Anterior cingulate cortex (tissue), 58 donors: Measurements from ENCODE around the gene PDXP.
A peak's percentile ranks its signal among the peaks of the same experiment; 100 is the strongest.
"Not testable (repeated sequence)": the region's sequence is repeated elsewhere in the genome, so short reads cannot be mapped to it uniquely, and the experiment has no call there.

Source experiments
- DNase-seq, 58 donors: peaks; one replicate each; lab custom pipeline; 2025; lab: John Stamatoyannopoulos, UW

Gene PDXP

DNA sequence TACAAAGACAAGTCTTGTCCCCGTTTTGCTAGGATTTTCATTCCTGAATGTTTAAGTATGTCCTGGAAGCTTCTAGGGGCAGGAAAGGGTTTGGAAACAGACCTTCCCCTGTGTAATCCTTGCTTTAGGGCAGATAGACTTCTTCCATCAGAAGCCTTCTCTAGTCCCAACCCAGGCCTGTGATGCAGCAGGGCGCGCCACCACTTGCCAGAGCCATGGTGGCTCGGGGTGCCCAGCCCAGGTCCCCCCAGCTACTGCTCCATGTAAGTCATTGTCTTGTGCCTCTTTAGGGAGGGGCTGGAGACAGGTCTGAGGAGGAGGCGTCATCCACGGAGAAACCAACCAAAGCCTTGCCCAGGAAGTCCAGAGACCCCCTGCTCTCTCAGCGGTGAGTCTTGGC is 31.9 kb downstream of the PDXP start:
- no peak for DNase-seq

- DNase-seq: no peak
Measured at GRCh38 chr22:37690901-37691504, 32.5 kb downstream of the PDXP start.

GRCh38 chr22:37692627-37693285 is 34.2 kb downstream of the PDXP start:
- no peak for DNase-seq

DNA sequence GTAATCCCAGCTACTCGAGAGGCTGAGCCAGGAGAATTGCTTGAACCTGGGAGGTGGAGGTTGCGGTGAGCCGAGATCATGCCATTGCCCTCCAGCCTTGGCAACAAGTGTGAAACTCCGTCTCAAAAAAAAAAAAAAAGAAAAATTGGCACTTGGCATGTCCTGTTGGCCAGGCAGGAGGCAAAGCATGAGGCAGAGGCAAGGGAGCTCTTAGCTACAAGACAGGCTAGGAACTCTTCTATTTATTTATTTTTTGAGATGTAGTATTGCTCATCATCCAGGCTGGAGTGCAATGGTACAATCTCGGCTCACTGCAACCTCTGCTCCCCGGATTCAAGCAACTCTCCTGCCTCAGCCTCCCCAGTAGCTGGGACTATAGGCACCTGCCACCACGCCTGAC is 35.6 kb downstream of the PDXP start:
- DNase-seq: not testable (repeated sequence)

- DNase-seq: not testable (repeated sequence)
Measured at GRCh38 chr22:37696260-37696656, 37.7 kb downstream of the PDXP start.

DNA sequence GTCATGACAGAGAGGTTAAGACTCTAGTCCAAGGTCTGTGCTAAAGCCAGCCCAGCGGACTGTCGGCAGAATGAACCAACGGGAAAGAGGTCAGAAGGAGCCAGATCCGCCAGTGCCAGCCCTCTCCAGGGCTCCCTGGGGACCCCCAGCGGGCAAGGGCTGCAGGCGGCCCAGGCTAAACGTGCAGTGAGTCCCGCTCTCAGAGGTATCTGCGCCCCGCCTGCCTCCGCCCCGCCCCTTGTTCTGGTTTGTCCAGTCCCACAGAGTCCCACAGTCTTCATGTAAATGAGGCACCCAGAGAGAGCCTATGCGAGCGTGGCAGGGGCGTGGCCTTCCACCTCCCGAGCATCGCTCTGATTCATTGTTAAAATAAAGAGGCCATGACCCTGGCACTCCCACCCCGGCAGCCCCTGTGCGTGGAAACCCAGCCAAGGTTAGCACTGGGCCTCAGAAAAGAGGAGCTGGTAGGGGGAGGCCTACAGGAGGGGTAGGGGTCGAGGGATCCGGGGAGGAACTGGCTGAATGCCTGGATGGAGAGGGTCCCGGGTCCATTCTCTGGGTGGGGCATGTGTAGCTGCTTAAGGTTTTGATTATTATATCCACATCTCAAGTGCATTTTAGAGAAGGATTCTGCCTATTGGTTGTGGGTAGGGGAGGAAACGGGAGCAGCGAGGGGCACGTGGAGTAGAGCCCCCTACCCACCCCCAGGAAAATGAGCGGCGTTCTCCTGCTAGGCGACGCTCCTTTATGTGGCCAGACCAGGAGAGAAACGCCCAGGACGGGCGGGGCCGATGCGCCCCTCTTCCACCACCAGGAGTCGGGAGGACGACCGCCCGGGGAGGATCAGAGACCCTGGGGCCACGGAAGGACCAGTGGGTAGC is 38.4 kb downstream of the PDXP start, which contains the start of gene TRIOBP:
TSS of gene TRIOBP (plus strand) at position 392 of the 881 bp plus-strand sequence. CDS start 4,318 bp downstream, outside the sequence.
- peak in 53 of 58 donors; percentile 15 to 92 (median 73) for DNase-seq

- DNase-seq: no peak
Measured at GRCh38 chr22:37697538-37697835, 39.0 kb downstream of the PDXP start.

DNA sequence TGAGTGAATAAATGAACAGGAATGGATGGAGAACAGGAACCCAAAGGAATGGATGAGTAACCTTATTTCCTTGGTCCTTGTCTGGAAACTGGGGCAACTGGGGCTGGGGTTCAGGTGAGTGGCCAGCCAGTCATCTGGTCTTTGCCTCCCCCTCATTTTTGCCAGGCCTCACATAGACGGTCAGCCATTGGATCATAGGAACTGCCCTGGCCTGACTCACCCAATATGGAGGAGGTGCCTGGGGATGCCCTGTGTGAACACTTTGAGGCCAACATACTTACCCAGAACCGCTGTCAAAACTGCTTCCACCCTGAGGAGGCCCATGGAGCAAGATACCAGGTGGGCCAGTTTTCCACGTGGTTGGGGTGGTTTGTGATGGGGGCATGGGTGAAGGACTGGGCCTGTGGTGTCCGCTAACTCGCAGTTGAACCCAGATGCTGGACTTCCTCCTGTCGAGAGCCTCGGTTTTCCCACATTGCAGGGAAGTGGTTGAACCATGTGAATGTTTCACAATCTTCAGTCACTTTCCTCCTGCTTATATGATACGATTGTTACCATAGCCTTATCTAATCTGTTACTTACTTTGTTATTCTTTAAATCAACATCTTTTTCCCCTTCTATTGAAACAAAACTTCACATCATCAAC is 42.7 kb downstream of the PDXP start:
- peak in 8 of 58 donors; percentile 2 to 30 (median 6) for DNase-seq

- no peak for DNase-seq
Measured at GRCh38 chr22:37703906-37704305, 45.4 kb downstream of the PDXP start.

DNA sequence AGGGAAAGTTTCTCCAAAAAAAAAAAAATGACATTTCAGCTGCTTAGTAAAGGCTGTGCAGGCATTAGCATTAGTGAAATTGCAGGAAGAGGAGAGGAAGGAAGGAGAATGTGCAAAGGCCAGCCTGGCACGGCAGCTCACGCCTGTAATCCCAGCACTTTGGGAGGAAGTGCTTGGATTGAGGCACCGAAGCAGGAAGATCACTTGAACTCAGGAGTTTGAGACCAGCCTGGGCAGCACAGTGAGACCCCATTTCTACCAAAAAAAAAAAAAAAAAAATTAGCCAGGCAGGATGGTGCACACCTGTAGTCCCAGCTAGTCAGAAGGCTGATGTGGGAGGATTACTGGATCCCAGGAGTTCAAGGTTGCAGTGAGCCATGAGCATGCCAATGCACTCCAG is 46.1 kb downstream of the PDXP start:
- no peak for DNase-seq

DNA sequence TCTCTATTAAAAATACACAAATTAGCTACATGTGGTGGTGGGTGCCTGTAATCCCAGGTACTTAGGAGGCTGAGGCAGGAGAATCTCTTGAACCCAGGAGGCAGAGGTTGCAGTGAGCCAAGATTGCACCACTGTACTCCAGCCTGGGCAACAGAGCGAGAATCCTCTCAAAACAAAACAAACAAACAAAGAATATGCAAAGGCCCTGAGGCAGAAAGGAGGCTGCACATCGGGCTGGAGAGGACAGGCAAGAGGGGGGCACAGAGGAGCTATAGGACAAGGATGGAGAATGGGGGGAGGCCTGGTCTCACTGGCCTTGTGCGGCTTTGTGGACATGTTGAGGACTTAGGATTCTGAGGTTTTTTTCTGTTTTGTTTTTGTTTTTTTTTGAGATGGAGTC is 46.7 kb downstream of the PDXP start:
- no peak for DNase-seq

GRCh38 chr22:37708580-37709444 is 50.3 kb downstream of the PDXP start:
- DNase-seq: peak in 6 of 58 donors; percentile 3 to 19 (median 6)

- no peak for DNase-seq
Measured at GRCh38 chr22:37709445-37709765, 50.9 kb downstream of the PDXP start.

- no peak for DNase-seq
Measured at GRCh38 chr22:37710675-37711074, 52.2 kb downstream of the PDXP start.

- DNase-seq: no peak
Measured at GRCh38 chr22:37711490-37711889, 53.0 kb downstream of the PDXP start.

GRCh38 chr22:37713761-37714160 is 55.2 kb downstream of the PDXP start:
- no peak for DNase-seq

- no peak for DNase-seq
Measured at GRCh38 chr22:37714634-37715033, 56.1 kb downstream of the PDXP start.

DNA sequence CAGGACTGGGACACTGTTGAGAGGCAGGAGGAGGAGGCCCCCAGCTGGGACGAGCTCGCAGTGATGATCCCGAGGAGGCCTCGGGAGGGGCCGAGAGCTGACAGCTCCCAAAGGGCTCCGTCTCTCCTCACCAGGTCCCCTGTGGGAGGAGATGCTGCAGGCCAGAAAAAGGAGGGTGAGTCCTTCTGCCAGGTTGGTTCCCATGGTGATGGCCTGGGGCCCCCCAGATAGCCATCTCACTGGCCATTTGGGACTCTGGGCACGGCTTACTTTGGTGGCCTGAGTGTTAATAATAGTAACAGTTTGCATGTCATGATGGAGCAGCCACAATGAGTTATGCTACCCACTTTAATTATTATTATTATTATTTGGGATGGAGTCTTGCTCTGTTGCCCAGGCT is 57.2 kb downstream of the PDXP start:
- DNase-seq: no peak
